IMR-90 (cell line): ENCODE data around the gene ATL2.

Experiments
- BHLHE40 ChIP-seq: fragments of 150-350 bp; IDR thresholded peaks from 2 replicates; pipeline ENCODE4 v1.6.1; 2016; ENCODE audit warnings: mild to moderate bottlenecking, low read depth, low read length
- CEBPB ChIP-seq: IDR thresholded peaks from 2 replicates; pipeline ENCODE4 v1.6.1; 2012; ENCODE audit warnings: low read depth, low read length, improper control_type of control experiment
- CTCF ChIP-seq: conservative IDR thresholded peaks from 2 replicates; pipeline ENCODE4 v1.5.1; 2012; ENCODE audit warnings: mild to moderate bottlenecking, low read depth, low read length, improper control_type of control experiment
- FOS ChIP-seq: fragments of 150-350 bp; IDR thresholded peaks from 2 replicates; pipeline ENCODE4 v1.6.1; 2016; ENCODE audit warnings: low read depth, low read length
- MAFK ChIP-seq: IDR thresholded peaks from 2 replicates; pipeline ENCODE4 v1.6.1; 2012; ENCODE audit warnings: low read depth, low read length, improper control_type of control experiment
- MAZ ChIP-seq: IDR thresholded peaks from 2 replicates; pipeline ENCODE4 v1.6.1; 2012; ENCODE audit warnings: low read depth, mild to moderate bottlenecking, low read length, improper control_type of control experiment, moderate library complexity, borderline replicate concordance
- POLR2A ChIP-seq: IDR thresholded peaks from 2 replicates; pipeline ENCODE4 v1.6.1; 2012; ENCODE audit warnings: mild to moderate bottlenecking, low read depth, low read length
- RAD21 ChIP-seq: IDR thresholded peaks from 2 replicates; pipeline ENCODE4 v1.6.1; 2012; ENCODE audit warnings: low read length, improper control_type of control experiment
- SMC3 ChIP-seq: fragments of 150-350 bp; IDR thresholded peaks from 2 replicates; pipeline ENCODE4 v1.6.1; 2016; ENCODE audit warnings: low read depth, mild to moderate bottlenecking, antibody characterized with exemption, low read length, moderate library complexity
- TF ChIP-seq, protein P1 (sequence below): fragments of 150-350 bp; IDR thresholded peaks from 2 replicates; pipeline ENCODE4 v1.6.1; 2016; ENCODE audit warnings: low read depth, mild to moderate bottlenecking, low read length, moderate library complexity, borderline replicate concordance

DNA sequence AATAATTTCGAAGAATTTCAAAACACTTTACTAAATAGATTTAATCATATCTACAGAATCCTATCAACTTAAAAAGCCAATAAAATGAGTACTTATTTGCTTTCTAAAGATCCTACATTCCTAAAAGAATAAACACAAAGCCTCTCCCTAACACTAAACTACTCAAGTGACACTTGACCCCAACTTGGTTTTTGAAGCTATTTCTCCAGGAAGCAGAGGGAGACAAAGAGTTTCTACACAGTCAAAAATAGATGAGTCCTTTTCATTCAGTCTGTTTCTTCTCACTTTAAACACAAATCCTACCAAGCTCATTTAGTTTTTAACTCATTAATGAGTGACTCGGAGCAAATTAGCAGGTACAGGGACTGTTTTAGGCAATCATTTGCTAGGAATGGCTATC lies 2.1 kb downstream of the ATL2 start:
- TF ChIP-seq CTCF (no peak), POLR2A (no peak), MAZ (no peak), RAD21 (no peak), CEBPB (no peak), SMC3 (no peak), FOS (no peak), MAFK (no peak), BHLHE40 (no peak)
- TF ChIP-seq, protein P1, sequence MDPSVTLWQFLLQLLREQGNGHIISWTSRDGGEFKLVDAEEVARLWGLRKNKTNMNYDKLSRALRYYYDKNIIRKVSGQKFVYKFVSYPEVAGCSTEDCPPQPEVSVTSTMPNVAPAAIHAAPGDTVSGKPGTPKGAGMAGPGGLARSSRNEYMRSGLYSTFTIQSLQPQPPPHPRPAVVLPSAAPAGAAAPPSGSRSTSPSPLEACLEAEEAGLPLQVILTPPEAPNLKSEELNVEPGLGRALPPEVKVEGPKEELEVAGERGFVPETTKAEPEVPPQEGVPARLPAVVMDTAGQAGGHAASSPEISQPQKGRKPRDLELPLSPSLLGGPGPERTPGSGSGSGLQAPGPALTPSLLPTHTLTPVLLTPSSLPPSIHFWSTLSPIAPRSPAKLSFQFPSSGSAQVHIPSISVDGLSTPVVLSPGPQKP = no peak
